Right cardiac atrium (tissue), 5 donors: Measurements from ENCODE around the gene EIF3A. TPM values are rescaled to one million over a fixed set of nuclear protein-coding genes. Genes with fewer than 3 reads are reported as not detected.

Source experiments
- polyA plus RNA-seq: library from polyadenylated mRNA; stranded (reverse); fragments of 200-250 nt; gene quantifications from one replicate; pipeline ENCODE4 v1.2.3, GENCODE V29; 2013
- total RNA-seq, 4 donors: library from RNA; stranded (reverse); fragmentation: NEBNext Ultra II Directional; extraction: Animal tissue kit (Norgen Biotek cat#: 25700); gene quantifications; one replicate each; pipeline ENCODE4 v1.2.1, GENCODE V29; 2021
- donor health status: healthy with polysubstance abuse.
- donor health status: DM: no; HTN: yes; CAD: no.
- donor health status: DM: no; HTN: no; CAD: no.
- donor health status: DM: no; HTN: yes; CAD: no; lungs with severe emphysema.
- donor health status: DM: yes; HTN: yes; CAD: no.

The EIF3A gene
- total and polyA plus RNA-seq, 5 donors, result 35.2 to 101 (median 83.2) TPM

Other genes with a start within 250 kb of the EIF3A start
- gene NANOS1, start 51.1 kb downstream of the EIF3A start, total RNA-seq, result 1 to 10 TPM; 1.0 to 7.0 (median 2.4) TPM
- gene NANOS1, start 51.1 kb downstream of the EIF3A start, polyA plus RNA-seq, result 4.3 TPM
- gene DENND10, start 23.3 kb upstream of the EIF3A start, total RNA-seq, result 10 to 100 TPM; 19.3 to 27.9 (median 24.9) TPM
- gene DENND10, start 23.3 kb upstream of the EIF3A start, polyA plus RNA-seq, result 14.1 TPM
- gene SFXN4, start 84.9 kb upstream of the EIF3A start, total RNA-seq, result 10 to 100 TPM; 36.8 to 46.8 (median 41.0) TPM
- gene SFXN4, start 84.9 kb upstream of the EIF3A start, polyA plus RNA-seq, result 42.3 TPM
- 100 to 1,000 TPM; 163 to 198 (median 190) TPM for gene PRDX3, start 98.0 kb upstream of the EIF3A start, total RNA-seq
- 233 TPM for gene PRDX3, start 98.0 kb upstream of the EIF3A start, polyA plus RNA-seq
- 10 to 100 TPM; 45.2 to 89.9 (median 60.7) TPM for gene GRK5, start 126.8 kb upstream of the EIF3A start, total RNA-seq
- 31.3 TPM for gene GRK5, start 126.8 kb upstream of the EIF3A start, polyA plus RNA-seq